SK-N-SH (cell line): ENCODE measurements around the gene TANC1. TPM values are rescaled to one million over a fixed set of nuclear protein-coding genes. Genes with fewer than 3 reads are reported as not detected.

Source experiments
- CTCF ChIA-PET: fragments of 300-600, 350-600 bp; formaldehyde crosslinking; extraction: SDS; loops from one replicate; lab custom pipeline; 2021; lab: Yijun Ruan, JAX
- POLR2A ChIA-PET: fragments of 350-600 bp; sonication (Branson Sonifier 250); formaldehyde crosslinking; extraction: SDS; loops from one replicate; lab custom pipeline; 2020; ENCODE audit warnings: antibody characterized with exemption, inconsistent platforms; lab: Yijun Ruan, JAX
- DNase-seq: peaks from one replicate; pipeline ENCODE4 v3.0.0; 2012
- H2AFZ ChIP-seq: fragments of 200-600 bp; sonication (generic); 2 replicates; pipeline ENCODE4 v1.8.1; 2016; ENCODE audit warnings: antibody characterized with exemption, mild to moderate bottlenecking, low read depth
- H3F3A ChIP-seq: fragments of 200-600 bp; sonication (generic); replicated peaks from 2 replicates; pipeline ENCODE3; 2016; ENCODE audit warnings: antibody characterized with exemption, mild to moderate bottlenecking; ENCODE audit not compliant: insufficient read depth
- H3K27ac ChIP-seq, 2 experiments: fragments of 200-500 bp in 1 of 2; fragments of 200-600 bp in 1 of 2; sonication (Bioruptor generic) in 1 of 2; sonication (generic), shearing (Covaris generic) in 1 of 2; 2 replicates each; pipeline versions ENCODE4 v1.5.1 to v1.6.1; 2014 to 2016; ENCODE audit warnings: low read depth in 2 of 2, inconsistent platforms in 1 of 2, low read length in 1 of 2, mild to moderate bottlenecking in 1 of 2, mixed read lengths in 1 of 2
- H3K27me3 ChIP-seq: fragments of 200-600 bp; sonication (generic), shearing (Covaris generic); 2 replicates; pipeline ENCODE4 v1.6.1; 2016; ENCODE audit warnings: mixed run types; ENCODE audit not compliant: insufficient read depth
- H3K36me3 ChIP-seq, 2 experiments: fragments of 200-500 bp in 1 of 2; fragments of 200-600 bp in 1 of 2; sonication (Bioruptor generic) in 1 of 2; sonication (generic) in 1 of 2; replicated peaks in 1 of 2; 2 replicates each; pipeline versions ENCODE3 to v1.5.1; 2014 to 2016; ENCODE audit warnings: low read length in 1 of 2, mild to moderate bottlenecking in 1 of 2; ENCODE audit not compliant: insufficient read depth in 2 of 2, control insufficient read depth in 1 of 2
- H3K4me1 ChIP-seq, 2 experiments: fragments of 200-500 bp in 1 of 2; fragments of 200-600 bp in 1 of 2; sonication (Bioruptor generic) in 1 of 2; sonication (generic), shearing (Covaris generic) in 1 of 2; 2 replicates each; pipeline versions ENCODE4 v1.5.1 to v1.6.1; 2014 to 2016; ENCODE audit warnings: low read depth in 1 of 2, low read length in 1 of 2, mixed run types in 1 of 2; ENCODE audit not compliant: insufficient read depth in 2 of 2, control insufficient read depth in 1 of 2
- H3K4me2 ChIP-seq: fragments of 200-600 bp; sonication (generic), shearing (Covaris generic); 2 replicates; pipeline ENCODE4 v1.6.1; 2017; ENCODE audit warnings: mixed run types
- H3K4me3 ChIP-seq, 2 experiments: fragments of 200-500 bp in 1 of 2; fragments of 200-600 bp in 1 of 2; sonication (Bioruptor generic) in 1 of 2; sonication (generic), shearing (Covaris generic) in 1 of 2; 2 replicates each; pipeline versions ENCODE4 v1.5.1 to v1.8.1; 2014 to 2016; ENCODE audit warnings: low read depth in 2 of 2, inconsistent platforms in 1 of 2, low read length in 1 of 2, mild to moderate bottlenecking in 1 of 2, mixed read lengths in 1 of 2, moderate library complexity in 1 of 2
- H3K79me2 ChIP-seq: fragments of 200-600 bp; sonication (generic); 2 replicates; pipeline ENCODE4 v1.8.1; 2017; ENCODE audit warnings: mild to moderate bottlenecking; ENCODE audit not compliant: insufficient read depth
- H3K9ac ChIP-seq: fragments of 200-600 bp; sonication (generic); 2 replicates; pipeline ENCODE4 v1.6.1; 2017; ENCODE audit warnings: mixed run types
- H3K9me2 ChIP-seq: fragments of 200-600 bp; sonication (generic); 2 replicates; pipeline ENCODE4 v1.6.1; 2017; ENCODE audit warnings: mixed run types
- H3K9me3 ChIP-seq: fragments of 200-600 bp; sonication (generic); 2 replicates; pipeline ENCODE4 v1.6.1; 2017; ENCODE audit warnings: mixed run types, mild to moderate bottlenecking, moderate library complexity
- H4K20me1 ChIP-seq: fragments of 200-600 bp; sonication (generic); 2 replicates; pipeline ENCODE4 v1.6.1; 2017; ENCODE audit warnings: mild to moderate bottlenecking, mixed run types; ENCODE audit not compliant: insufficient read depth
- EP300 ChIP-seq, 2 experiments: IDR thresholded peaks; 2 replicates each; pipeline versions ENCODE4 v1.4.0 to v1.6.1; 2012; ENCODE audit warnings: borderline replicate concordance in 1 of 2, low read depth in 1 of 2, low read length in 1 of 2
- EZH2phosphoT487 ChIP-seq: fragments of 200-600 bp; sonication (generic); IDR thresholded peaks from 2 replicates; pipeline ENCODE4 v1.6.1; 2017; ENCODE audit warnings: low read depth, mixed run types, mild to moderate bottlenecking, antibody characterized with exemption, moderate library complexity, borderline replicate concordance
- FOXJ3 ChIP-seq: sonication (generic); formaldehyde crosslinking; IDR thresholded peaks from 2 replicates; pipeline ENCODE4 v1.5.1; 2020; ENCODE audit warnings: mild to moderate bottlenecking, missing genetic modification reagents
- FOXM1 ChIP-seq: IDR thresholded peaks from 2 replicates; pipeline ENCODE4 v1.4.0; 2012; ENCODE audit warnings: low read depth, mild to moderate bottlenecking
- GABPA ChIP-seq: IDR thresholded peaks from 2 replicates; pipeline ENCODE4 v1.4.0; 2012; ENCODE audit warnings: low read depth, mild to moderate bottlenecking
- JUND ChIP-seq: IDR thresholded peaks from 2 replicates; pipeline ENCODE4 v1.4.0; 2012
- MEF2A ChIP-seq: IDR thresholded peaks from 2 replicates; pipeline ENCODE4 v1.4.0; 2012; ENCODE audit warnings: low read depth, borderline replicate concordance
- MXI1 ChIP-seq: IDR thresholded peaks from 2 replicates; pipeline ENCODE4 v1.6.1; 2012; ENCODE audit warnings: mild to moderate bottlenecking, low read depth, low read length, improper control_type of control experiment
- NFIC ChIP-seq: IDR thresholded peaks from 2 replicates; pipeline ENCODE4 v1.4.0; 2012; ENCODE audit warnings: borderline replicate concordance
- NRF1 ChIP-seq: IDR thresholded peaks from 2 replicates; pipeline ENCODE4 v1.6.1; 2012; ENCODE audit warnings: low read depth, mild to moderate bottlenecking, low read length
- RFX5 ChIP-seq: IDR thresholded peaks from 2 replicates; pipeline ENCODE4 v1.6.1; 2012; ENCODE audit warnings: mild to moderate bottlenecking, improper control_type of control experiment, low read length
- RXRA ChIP-seq: IDR thresholded peaks from 2 replicates; pipeline ENCODE4 v1.4.0; 2012; ENCODE audit warnings: low read depth, mild to moderate bottlenecking, borderline replicate concordance
- SIN3A ChIP-seq: IDR thresholded peaks from 2 replicates; pipeline ENCODE4 v1.6.1; 2012; ENCODE audit warnings: low read depth, mild to moderate bottlenecking, low read length, moderate library complexity, borderline replicate concordance
- SMC3 ChIP-seq: IDR thresholded peaks from 2 replicates; pipeline ENCODE4 v1.6.1; 2012; ENCODE audit warnings: low read depth, low read length, improper control_type of control experiment
- TAF1 ChIP-seq: IDR thresholded peaks from 2 replicates; pipeline ENCODE4 v1.6.1; 2012; ENCODE audit warnings: low read depth, mild to moderate bottlenecking, low read length, moderate library complexity, borderline replicate concordance
- TEAD4 ChIP-seq: IDR thresholded peaks from 2 replicates; pipeline ENCODE4 v1.4.0; 2012; ENCODE audit warnings: mild to moderate bottlenecking, borderline replicate concordance; ENCODE audit not compliant: insufficient read depth
- YY1 ChIP-seq: IDR thresholded peaks from 2 replicates; pipeline ENCODE4 v1.4.0; 2012; ENCODE audit warnings: low read depth, mild to moderate bottlenecking
- WGBS: methylation state at CpG from one replicate; pipeline ENCODE4 v1.1.6; 2017; ENCODE audit warnings: low lambda C conversion rate; 5-methylcytosine and 5-hydroxymethylcytosine counted together
- polyA plus RNA-seq, 3 experiments: library from polyadenylated mRNA; depleted of rRNA; stranded (reverse); fragments of >200 nt; gene quantifications; 2 replicates each; pipeline ENCODE4 v1.2.3, GENCODE V29; 2012
- TF ChIP-seq, protein P1 (sequence below): IDR thresholded peaks from 2 replicates; pipeline ENCODE4 v1.6.1; 2012; ENCODE audit warnings: mild to moderate bottlenecking, low read depth, low read length, moderate library complexity
- TF ChIP-seq, protein P2 (sequence below): fragments of 150-350 bp; IDR thresholded peaks from 2 replicates; pipeline ENCODE4 v1.6.1; 2017; ENCODE audit warnings: antibody characterized with exemption, low read length, low read depth, borderline replicate concordance
- TF ChIP-seq, protein P3 (sequence below): IDR thresholded peaks from 2 replicates; pipeline ENCODE4 v1.4.0; 2012; ENCODE audit warnings: low read depth, borderline replicate concordance
- TF ChIP-seq, protein P4 (sequence below): fragments of 200-600 bp; sonication (generic); IDR thresholded peaks from 2 replicates; pipeline ENCODE4 v1.6.1; 2017; ENCODE audit warnings: antibody characterized with exemption, mild to moderate bottlenecking, moderate library complexity
- TF ChIP-seq, protein P5 (sequence below): IDR thresholded peaks from 2 replicates; pipeline ENCODE4 v1.4.0; 2012; ENCODE audit warnings: low read depth, borderline replicate concordance

Gene TANC1
- polyA plus RNA-seq, 1 of the 3 experiments (the other 2 are of a cell fraction), result 19.2 TPM

DNA sequence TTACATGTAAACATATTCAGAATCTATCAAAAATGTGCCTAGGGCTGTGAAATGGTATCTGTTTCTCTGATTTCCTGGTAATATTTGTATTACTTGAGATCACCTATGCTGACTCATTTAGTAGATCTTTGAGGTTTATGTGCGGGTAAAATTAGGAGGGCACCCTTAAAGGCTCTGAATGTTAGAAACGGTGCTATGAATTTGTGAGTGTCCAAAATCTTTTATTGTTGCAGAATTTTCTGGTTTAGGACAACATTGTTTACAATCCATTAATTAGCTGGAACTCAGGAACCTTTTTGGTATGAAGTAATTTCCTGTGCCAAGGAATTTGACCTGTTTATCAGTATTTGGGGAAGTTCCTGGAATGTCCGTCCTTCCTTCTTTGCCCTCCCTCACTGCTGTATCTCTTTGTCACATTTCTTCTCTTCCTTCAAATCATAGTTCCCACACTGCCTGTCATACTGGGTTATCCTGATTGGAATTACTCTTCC lies 130.5 kb downstream of the TANC1 start (continued):
- no peak for TF ChIP-seq EZH2phosphoT487
- TF ChIP-seq SIN3A, result no peak
- TF ChIP-seq TAF1, result no peak
- TF ChIP-seq, protein P1, sequence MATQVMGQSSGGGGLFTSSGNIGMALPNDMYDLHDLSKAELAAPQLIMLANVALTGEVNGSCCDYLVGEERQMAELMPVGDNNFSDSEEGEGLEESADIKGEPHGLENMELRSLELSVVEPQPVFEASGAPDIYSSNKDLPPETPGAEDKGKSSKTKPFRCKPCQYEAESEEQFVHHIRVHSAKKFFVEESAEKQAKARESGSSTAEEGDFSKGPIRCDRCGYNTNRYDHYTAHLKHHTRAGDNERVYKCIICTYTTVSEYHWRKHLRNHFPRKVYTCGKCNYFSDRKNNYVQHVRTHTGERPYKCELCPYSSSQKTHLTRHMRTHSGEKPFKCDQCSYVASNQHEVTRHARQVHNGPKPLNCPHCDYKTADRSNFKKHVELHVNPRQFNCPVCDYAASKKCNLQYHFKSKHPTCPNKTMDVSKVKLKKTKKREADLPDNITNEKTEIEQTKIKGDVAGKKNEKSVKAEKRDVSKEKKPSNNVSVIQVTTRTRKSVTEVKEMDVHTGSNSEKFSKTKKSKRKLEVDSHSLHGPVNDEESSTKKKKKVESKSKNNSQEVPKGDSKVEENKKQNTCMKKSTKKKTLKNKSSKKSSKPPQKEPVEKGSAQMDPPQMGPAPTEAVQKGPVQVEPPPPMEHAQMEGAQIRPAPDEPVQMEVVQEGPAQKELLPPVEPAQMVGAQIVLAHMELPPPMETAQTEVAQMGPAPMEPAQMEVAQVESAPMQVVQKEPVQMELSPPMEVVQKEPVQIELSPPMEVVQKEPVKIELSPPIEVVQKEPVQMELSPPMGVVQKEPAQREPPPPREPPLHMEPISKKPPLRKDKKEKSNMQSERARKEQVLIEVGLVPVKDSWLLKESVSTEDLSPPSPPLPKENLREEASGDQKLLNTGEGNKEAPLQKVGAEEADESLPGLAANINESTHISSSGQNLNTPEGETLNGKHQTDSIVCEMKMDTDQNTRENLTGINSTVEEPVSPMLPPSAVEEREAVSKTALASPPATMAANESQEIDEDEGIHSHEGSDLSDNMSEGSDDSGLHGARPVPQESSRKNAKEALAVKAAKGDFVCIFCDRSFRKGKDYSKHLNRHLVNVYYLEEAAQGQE, result no peak
- no peak for TF ChIP-seq YY1
- no peak for TF ChIP-seq FOXM1

DNA sequence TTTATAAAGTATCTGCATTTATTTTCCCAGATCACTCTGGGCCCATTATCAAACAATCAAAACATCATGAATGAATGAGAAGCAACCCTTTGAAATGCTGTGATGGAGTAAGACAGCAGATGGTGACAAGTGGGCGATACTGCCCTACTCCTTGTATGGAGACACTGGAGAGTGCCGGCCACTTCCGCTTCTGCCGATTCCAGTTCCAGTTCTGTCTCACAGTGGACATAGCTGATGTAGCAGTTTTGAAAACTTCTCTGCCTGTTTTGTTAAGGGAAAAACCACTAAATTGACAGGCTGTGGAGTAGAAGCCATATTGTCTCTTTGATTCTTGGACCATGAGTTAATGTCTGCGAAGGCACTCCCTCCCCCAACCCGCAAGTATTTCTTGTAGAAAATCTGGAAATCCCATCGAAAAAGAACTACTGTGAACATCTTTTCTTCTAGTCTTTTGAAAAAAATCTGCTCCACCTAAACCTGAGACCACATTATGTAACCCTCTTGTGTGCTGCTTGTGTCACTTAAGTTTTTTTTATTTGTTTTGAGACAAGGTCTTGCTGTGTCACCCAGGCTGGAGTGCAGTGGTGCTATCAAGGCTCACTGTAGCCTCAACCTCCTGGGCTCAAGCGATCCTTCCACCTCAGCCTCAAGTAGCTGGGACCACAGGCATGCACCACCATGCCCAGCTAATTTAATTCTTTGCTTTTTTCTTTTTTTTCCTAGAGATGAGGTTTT lies 133.5 kb downstream of the TANC1 start:
- DNase-seq, result no peak
- no peak overlapping the region for H2AFZ ChIP-seq
- no peak overlapping the region for H3K4me3 ChIP-seq
- H3K27me3 ChIP-seq, result no peaks in the 10 kb centered on the region
- peaks cover 13 to 15% of the 10 kb centered on the region in 2 experiments; a peak in 3 of 4 replicates for H3K4me1 ChIP-seq
- peaks cover 23% of the 10 kb centered on the region for H3F3A ChIP-seq
- no peaks in the 10 kb centered on the region for H3K9me2 ChIP-seq
- WGBS, result 88% methylated on average over 7 of the region's 8 CpGs
- ChIA-PET CTCF (no interaction called here), POLR2A (no interaction called here)
- H3K9ac ChIP-seq, result no peak overlapping the region
- H3K4me2 ChIP-seq, result no peak overlapping the region
- H3K36me3 ChIP-seq, result peaks cover 12 to 15% of the 10 kb centered on the region in 2 experiments
- no peaks in the 10 kb centered on the region for H4K20me1 ChIP-seq
- peaks cover 15% of the 10 kb centered on the region; the same call in 1 of the 2 replicates for H3K79me2 ChIP-seq
- H3K9me3 ChIP-seq, result no peaks in the 10 kb centered on the region
- H3K27ac ChIP-seq, result no peak overlapping the region; a peak in 1 of 4 replicates
- TF ChIP-seq GABPA, result no peak
- TF ChIP-seq FOXJ3 (CRISPR knock-in tag), result no peak
- TF ChIP-seq NFIC, result no peak
- TF ChIP-seq, protein P2, sequence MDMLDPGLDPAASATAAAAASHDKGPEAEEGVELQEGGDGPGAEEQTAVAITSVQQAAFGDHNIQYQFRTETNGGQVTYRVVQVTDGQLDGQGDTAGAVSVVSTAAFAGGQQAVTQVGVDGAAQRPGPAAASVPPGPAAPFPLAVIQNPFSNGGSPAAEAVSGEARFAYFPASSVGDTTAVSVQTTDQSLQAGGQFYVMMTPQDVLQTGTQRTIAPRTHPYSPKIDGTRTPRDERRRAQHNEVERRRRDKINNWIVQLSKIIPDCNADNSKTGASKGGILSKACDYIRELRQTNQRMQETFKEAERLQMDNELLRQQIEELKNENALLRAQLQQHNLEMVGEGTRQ, result no peak
- no peak for TF ChIP-seq RFX5
- TF ChIP-seq MXI1, result no peak
- TF ChIP-seq, protein P3, sequence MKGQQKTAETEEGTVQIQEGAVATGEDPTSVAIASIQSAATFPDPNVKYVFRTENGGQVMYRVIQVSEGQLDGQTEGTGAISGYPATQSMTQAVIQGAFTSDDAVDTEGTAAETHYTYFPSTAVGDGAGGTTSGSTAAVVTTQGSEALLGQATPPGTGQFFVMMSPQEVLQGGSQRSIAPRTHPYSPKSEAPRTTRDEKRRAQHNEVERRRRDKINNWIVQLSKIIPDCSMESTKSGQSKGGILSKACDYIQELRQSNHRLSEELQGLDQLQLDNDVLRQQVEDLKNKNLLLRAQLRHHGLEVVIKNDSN, result no peak
- TF ChIP-seq JUND, result no peak
- no peak for TF ChIP-seq MEF2A
- TF ChIP-seq, protein P4, sequence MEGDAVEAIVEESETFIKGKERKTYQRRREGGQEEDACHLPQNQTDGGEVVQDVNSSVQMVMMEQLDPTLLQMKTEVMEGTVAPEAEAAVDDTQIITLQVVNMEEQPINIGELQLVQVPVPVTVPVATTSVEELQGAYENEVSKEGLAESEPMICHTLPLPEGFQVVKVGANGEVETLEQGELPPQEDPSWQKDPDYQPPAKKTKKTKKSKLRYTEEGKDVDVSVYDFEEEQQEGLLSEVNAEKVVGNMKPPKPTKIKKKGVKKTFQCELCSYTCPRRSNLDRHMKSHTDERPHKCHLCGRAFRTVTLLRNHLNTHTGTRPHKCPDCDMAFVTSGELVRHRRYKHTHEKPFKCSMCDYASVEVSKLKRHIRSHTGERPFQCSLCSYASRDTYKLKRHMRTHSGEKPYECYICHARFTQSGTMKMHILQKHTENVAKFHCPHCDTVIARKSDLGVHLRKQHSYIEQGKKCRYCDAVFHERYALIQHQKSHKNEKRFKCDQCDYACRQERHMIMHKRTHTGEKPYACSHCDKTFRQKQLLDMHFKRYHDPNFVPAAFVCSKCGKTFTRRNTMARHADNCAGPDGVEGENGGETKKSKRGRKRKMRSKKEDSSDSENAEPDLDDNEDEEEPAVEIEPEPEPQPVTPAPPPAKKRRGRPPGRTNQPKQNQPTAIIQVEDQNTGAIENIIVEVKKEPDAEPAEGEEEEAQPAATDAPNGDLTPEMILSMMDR, result no peak
- no peak for TF ChIP-seq SMC3
- TF ChIP-seq, protein P5, sequence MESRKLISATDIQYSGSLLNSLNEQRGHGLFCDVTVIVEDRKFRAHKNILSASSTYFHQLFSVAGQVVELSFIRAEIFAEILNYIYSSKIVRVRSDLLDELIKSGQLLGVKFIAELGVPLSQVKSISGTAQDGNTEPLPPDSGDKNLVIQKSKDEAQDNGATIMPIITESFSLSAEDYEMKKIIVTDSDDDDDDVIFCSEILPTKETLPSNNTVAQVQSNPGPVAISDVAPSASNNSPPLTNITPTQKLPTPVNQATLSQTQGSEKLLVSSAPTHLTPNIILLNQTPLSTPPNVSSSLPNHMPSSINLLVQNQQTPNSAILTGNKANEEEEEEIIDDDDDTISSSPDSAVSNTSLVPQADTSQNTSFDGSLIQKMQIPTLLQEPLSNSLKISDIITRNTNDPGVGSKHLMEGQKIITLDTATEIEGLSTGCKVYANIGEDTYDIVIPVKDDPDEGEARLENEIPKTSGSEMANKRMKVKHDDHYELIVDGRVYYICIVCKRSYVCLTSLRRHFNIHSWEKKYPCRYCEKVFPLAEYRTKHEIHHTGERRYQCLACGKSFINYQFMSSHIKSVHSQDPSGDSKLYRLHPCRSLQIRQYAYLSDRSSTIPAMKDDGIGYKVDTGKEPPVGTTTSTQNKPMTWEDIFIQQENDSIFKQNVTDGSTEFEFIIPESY, result no peak
- no peak for TF ChIP-seq NRF1
- TF ChIP-seq EP300 (IDR thresholded peaks at IDR 0.05; ENCODE audit: borderline replicate concordance in 1 of 2, low read depth in 1 of 2, low read length in 1 of 2), result no peak
- no peak for TF ChIP-seq EZH2phosphoT487
- TF ChIP-seq RXRA, result no peak
- no peak for TF ChIP-seq TEAD4
